DMS114 treated with DMSO at 0.1 percent for 48 hours (cell line): ENCODE measurements around the gene GPC5.
"Not testable (repeated sequence)": the region's sequence is repeated elsewhere in the genome, so short reads cannot be mapped to it uniquely, and the experiment has no call there.

Experiments used
- DNase-seq: peaks from one replicate; lab custom pipeline; 2025; ENCODE audit not compliant: unreplicated experiment; lab: John Stamatoyannopoulos, UW

GPC5 gene

GRCh38 chr13:91836553-91836952 is 438.1 kb downstream of the GPC5 start:
- DNase-seq: no peak

GRCh38 chr13:91845612-91846011 is 447.2 kb downstream of the GPC5 start:
- no peak for DNase-seq

GRCh38 chr13:91863699-91864098 is 465.3 kb downstream of the GPC5 start:
- no peak for DNase-seq

GRCh38 chr13:91868351-91868750 is 469.9 kb downstream of the GPC5 start:
- DNase-seq: no peak

- no peak for DNase-seq
These were observed 480.1 kb downstream of the GPC5 start for GRCh38 chr13:91878491-91878890.

GRCh38 chr13:91879360-91879759 is 480.9 kb downstream of the GPC5 start:
- no peak for DNase-seq

- DNase-seq: no peak
These were observed 484.5 kb downstream of the GPC5 start for GRCh38 chr13:91882918-91883317.

- DNase-seq: no peak
These were observed 491.2 kb downstream of the GPC5 start for GRCh38 chr13:91889641-91890040.

- DNase-seq: no peak
These were observed 492.7 kb downstream of the GPC5 start for GRCh38 chr13:91891141-91891540.

GRCh38 chr13:91893040-91893439 is 494.6 kb downstream of the GPC5 start:
- DNase-seq: no peak

GRCh38 chr13:91894316-91894715 is 495.9 kb downstream of the GPC5 start:
- DNase-seq: no peak

- DNase-seq: no peak
These were observed 498.1 kb downstream of the GPC5 start for GRCh38 chr13:91896547-91896946.

- DNase-seq: not testable (repeated sequence)
These were observed 500.6 kb downstream of the GPC5 start for GRCh38 chr13:91898986-91899385.

- DNase-seq: no peak
These were observed 503.9 kb downstream of the GPC5 start for GRCh38 chr13:91902291-91902690.

- no peak for DNase-seq
These were observed 505.6 kb downstream of the GPC5 start for GRCh38 chr13:91904005-91904404.

- DNase-seq: no peak
These were observed 506.2 kb downstream of the GPC5 start for GRCh38 chr13:91904597-91904996.

- DNase-seq: no peak
These were observed 509.0 kb downstream of the GPC5 start for GRCh38 chr13:91907398-91907797.

GRCh38 chr13:91909617-91910016 is 511.2 kb downstream of the GPC5 start:
- no peak for DNase-seq

GRCh38 chr13:91922969-91923592 is 524.7 kb downstream of the GPC5 start:
- no peak for DNase-seq

- no peak for DNase-seq
These were observed 532.3 kb downstream of the GPC5 start for GRCh38 chr13:91930687-91931086.

- no peak for DNase-seq
These were observed 535.9 kb downstream of the GPC5 start for GRCh38 chr13:91934354-91934753.

GRCh38 chr13:91946498-91947070 is 548.2 kb downstream of the GPC5 start:
- DNase-seq: peak; percentile 47

GRCh38 chr13:91948736-91949135 is 550.3 kb downstream of the GPC5 start:
- DNase-seq: no peak
